K562 (cell line): Measurements from ENCODE around the gene MTG1. TPM values are rescaled to one million over a fixed set of nuclear protein-coding genes. Genes with fewer than 3 reads are reported as not detected.

Source experiments
- BMI1 ChIP-seq: fragments of 150-350 bp; IDR thresholded peaks from 2 replicates; pipeline ENCODE4 v1.6.1; 2014; ENCODE audit warnings: low read length
- C11orf30 ChIP-seq: fragments of 450-650 bp; IDR thresholded peaks from 2 replicates; pipeline ENCODE4 v1.6.1; 2016; ENCODE audit warnings: low read depth, mild to moderate bottlenecking
- DIDO1 ChIP-seq: fragments of 450-650 bp; IDR thresholded peaks from 2 replicates; pipeline ENCODE4 v1.6.1; 2016; ENCODE audit warnings: low read depth, missing biosample characterization, missing genetic modification characterization
- ELF2 ChIP-seq: fragments of 250-450 bp; sonication (Bioruptor Pico); IDR thresholded peaks from 2 replicates; pipeline ENCODE4 v1.5.0; 2021; ENCODE audit warnings: mild to moderate bottlenecking
- HDAC6 ChIP-seq: IDR thresholded peaks from 2 replicates; pipeline ENCODE4 v1.6.1; 2012; ENCODE audit warnings: low read depth, mild to moderate bottlenecking, control low read depth, inconsistent platforms, low read length, moderate library complexity
- MBD2 ChIP-seq: sonication (generic); IDR thresholded peaks from 2 replicates; pipeline ENCODE4 v1.6.1; 2016; ENCODE audit warnings: low read depth, borderline replicate concordance
- PCBP2 ChIP-seq: fragments of 200-400 bp; formaldehyde crosslinking; IDR thresholded peaks from 2 replicates; pipeline ENCODE4 v1.6.1; 2018; ENCODE audit warnings: low read length, low read depth, mild to moderate bottlenecking, moderate library complexity; ENCODE audit not compliant: poor library complexity, severe bottlenecking
- RB1 ChIP-seq: fragments of 450-650 bp; IDR thresholded peaks from 2 replicates; pipeline ENCODE4 v1.6.1; 2017; ENCODE audit warnings: low read depth, mild to moderate bottlenecking
- SIN3B ChIP-seq: fragments of 450-650 bp; IDR thresholded peaks from 2 replicates; pipeline ENCODE4 v1.6.1; 2017; ENCODE audit warnings: low read depth, mild to moderate bottlenecking, moderate library complexity
- ZBTB7A ChIP-seq: IDR thresholded peaks from 2 replicates; pipeline ENCODE4 v1.6.1; 2011; ENCODE audit warnings: low read depth, mild to moderate bottlenecking, low read length, moderate library complexity, borderline replicate concordance; ENCODE audit not compliant: control insufficient read depth
- ZNF140 ChIP-seq: fragments of 250-450 bp; sonication (Bioruptor Pico); IDR thresholded peaks from 2 replicates; pipeline ENCODE4 v1.8.0; 2021; ENCODE audit warnings: moderate library complexity, mild to moderate bottlenecking, inconsistent platforms
- ZNF3 ChIP-seq: fragments of 250-450 bp; sonication (Bioruptor Pico); IDR thresholded peaks from 2 replicates; pipeline ENCODE4 v1.5.0; 2021; ENCODE audit warnings: mild to moderate bottlenecking, moderate library complexity
- polyA plus RNA-seq, 8 experiments: library from polyadenylated mRNA; depleted of rRNA in 4 of 8; stranded (reverse) in 5 of 8; unstranded in 3 of 8; fragments of >200 nt; fragmentation: Nextera tagmentation in 2 of 8; fragmentation: Illumina TruSeq in 1 of 8; extraction: Ambion mirVana in 2 of 8; extraction: Trizol in 1 of 8; gene quantifications; 2 replicates each; pipeline versions ENCODE4 v1.2.1 to v1.2.3, GENCODE V29; 2011 to 2014; ENCODE audit warnings: inconsistent platforms in 1 of 8, missing spikeins in 1 of 8
- total RNA-seq, 7 experiments: library from RNA; depleted of rRNA in 6 of 7; stranded (reverse); fragments of >200 nt in 6 of 7; fragmentation: Illumina TruSeq in 2 of 7; extraction: Trizol in 2 of 7; gene quantifications; 2 replicates each; pipeline versions ENCODE4 v1.2.1 to v1.2.3, GENCODE V29; 2011 to 2021; ENCODE audit warnings: low replicate concordance in 1 of 7
- TF ChIP-seq, protein P1 (sequence below): sonication (generic); formaldehyde crosslinking; IDR thresholded peaks from 2 replicates; pipeline ENCODE4 v1.8.0; 2023; ENCODE audit warnings: missing genetic modification reagents, mild to moderate bottlenecking, borderline replicate concordance
- TF ChIP-seq, protein P2 (sequence below): fragments of 200-800 bp; sonication (Bioruptor generic); IDR thresholded peaks from 2 replicates; pipeline ENCODE4 v1.6.1; 2016; ENCODE audit warnings: missing genetic modification characterization, missing compliant biosample characterization
- TF ChIP-seq, protein P3 (sequence below): fragments of 250-450 bp; sonication (Bioruptor Pico); IDR thresholded peaks from 2 replicates; pipeline ENCODE4 v1.8.0; 2022; ENCODE audit warnings: inconsistent platforms, mild to moderate bottlenecking, moderate library complexity, borderline replicate concordance

Gene MTG1
- total and polyA plus RNA-seq, 9 of the 15 experiments (the other 6 are each of a cell fraction or from before 2014, with no cell fraction given), result 2.8 to 28.2 (median 15.4) TPM

DNA sequence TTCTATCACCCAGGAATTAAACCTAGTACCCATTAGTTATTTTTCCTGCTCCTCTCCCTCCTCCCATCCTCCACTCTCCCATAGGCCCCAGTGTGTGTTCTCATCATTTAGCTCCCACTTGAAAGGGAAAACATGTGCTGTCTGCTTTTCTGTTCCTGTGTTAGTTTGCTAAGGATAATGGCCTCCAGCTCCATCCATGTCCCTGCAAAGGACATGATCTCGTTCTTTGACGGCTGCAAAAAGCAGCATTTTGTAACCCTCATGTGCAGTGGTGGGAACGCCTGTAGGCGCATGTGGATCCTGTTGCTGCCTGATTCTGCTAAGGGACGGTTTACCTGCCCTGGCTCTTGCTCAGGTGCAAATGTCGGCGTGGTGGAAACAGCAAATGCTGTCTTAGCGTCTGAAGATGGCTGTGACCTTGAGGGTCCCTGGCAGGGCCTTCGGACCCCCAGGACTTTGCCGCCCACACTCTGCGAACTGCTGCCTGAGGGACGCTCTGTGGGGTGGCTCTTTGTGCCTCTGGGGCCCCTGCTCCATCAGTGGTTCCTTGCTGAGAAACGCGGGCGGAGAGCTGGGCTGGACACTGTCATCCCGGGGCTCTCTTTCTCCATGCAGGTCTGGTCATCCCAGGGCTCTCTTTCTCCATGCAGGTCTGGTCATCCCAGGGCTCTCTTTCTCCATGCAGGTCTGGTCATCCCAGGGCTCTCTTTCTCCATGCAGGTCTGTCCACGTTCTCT, 5.6 kb upstream of the MTG1 start (continued):
- TF ChIP-seq MBD2, result no peak
- TF ChIP-seq DIDO1 (tag), result peak; percentile 95
- TF ChIP-seq ELF2 (CRISPR knock-in tag), result no peak
- TF ChIP-seq ZNF3 (CRISPR knock-in tag), result no peak
- peak; percentile 68 for TF ChIP-seq SIN3B
- TF ChIP-seq, protein P1, sequence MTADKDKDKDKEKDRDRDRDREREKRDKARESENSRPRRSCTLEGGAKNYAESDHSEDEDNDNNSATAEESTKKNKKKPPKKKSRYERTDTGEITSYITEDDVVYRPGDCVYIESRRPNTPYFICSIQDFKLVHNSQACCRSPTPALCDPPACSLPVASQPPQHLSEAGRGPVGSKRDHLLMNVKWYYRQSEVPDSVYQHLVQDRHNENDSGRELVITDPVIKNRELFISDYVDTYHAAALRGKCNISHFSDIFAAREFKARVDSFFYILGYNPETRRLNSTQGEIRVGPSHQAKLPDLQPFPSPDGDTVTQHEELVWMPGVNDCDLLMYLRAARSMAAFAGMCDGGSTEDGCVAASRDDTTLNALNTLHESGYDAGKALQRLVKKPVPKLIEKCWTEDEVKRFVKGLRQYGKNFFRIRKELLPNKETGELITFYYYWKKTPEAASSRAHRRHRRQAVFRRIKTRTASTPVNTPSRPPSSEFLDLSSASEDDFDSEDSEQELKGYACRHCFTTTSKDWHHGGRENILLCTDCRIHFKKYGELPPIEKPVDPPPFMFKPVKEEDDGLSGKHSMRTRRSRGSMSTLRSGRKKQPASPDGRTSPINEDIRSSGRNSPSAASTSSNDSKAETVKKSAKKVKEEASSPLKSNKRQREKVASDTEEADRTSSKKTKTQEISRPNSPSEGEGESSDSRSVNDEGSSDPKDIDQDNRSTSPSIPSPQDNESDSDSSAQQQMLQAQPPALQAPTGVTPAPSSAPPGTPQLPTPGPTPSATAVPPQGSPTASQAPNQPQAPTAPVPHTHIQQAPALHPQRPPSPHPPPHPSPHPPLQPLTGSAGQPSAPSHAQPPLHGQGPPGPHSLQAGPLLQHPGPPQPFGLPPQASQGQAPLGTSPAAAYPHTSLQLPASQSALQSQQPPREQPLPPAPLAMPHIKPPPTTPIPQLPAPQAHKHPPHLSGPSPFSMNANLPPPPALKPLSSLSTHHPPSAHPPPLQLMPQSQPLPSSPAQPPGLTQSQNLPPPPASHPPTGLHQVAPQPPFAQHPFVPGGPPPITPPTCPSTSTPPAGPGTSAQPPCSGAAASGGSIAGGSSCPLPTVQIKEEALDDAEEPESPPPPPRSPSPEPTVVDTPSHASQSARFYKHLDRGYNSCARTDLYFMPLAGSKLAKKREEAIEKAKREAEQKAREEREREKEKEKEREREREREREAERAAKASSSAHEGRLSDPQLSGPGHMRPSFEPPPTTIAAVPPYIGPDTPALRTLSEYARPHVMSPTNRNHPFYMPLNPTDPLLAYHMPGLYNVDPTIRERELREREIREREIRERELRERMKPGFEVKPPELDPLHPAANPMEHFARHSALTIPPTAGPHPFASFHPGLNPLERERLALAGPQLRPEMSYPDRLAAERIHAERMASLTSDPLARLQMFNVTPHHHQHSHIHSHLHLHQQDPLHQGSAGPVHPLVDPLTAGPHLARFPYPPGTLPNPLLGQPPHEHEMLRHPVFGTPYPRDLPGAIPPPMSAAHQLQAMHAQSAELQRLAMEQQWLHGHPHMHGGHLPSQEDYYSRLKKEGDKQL (CRISPR knock-in tag), result no peak
- TF ChIP-seq, protein P2, sequence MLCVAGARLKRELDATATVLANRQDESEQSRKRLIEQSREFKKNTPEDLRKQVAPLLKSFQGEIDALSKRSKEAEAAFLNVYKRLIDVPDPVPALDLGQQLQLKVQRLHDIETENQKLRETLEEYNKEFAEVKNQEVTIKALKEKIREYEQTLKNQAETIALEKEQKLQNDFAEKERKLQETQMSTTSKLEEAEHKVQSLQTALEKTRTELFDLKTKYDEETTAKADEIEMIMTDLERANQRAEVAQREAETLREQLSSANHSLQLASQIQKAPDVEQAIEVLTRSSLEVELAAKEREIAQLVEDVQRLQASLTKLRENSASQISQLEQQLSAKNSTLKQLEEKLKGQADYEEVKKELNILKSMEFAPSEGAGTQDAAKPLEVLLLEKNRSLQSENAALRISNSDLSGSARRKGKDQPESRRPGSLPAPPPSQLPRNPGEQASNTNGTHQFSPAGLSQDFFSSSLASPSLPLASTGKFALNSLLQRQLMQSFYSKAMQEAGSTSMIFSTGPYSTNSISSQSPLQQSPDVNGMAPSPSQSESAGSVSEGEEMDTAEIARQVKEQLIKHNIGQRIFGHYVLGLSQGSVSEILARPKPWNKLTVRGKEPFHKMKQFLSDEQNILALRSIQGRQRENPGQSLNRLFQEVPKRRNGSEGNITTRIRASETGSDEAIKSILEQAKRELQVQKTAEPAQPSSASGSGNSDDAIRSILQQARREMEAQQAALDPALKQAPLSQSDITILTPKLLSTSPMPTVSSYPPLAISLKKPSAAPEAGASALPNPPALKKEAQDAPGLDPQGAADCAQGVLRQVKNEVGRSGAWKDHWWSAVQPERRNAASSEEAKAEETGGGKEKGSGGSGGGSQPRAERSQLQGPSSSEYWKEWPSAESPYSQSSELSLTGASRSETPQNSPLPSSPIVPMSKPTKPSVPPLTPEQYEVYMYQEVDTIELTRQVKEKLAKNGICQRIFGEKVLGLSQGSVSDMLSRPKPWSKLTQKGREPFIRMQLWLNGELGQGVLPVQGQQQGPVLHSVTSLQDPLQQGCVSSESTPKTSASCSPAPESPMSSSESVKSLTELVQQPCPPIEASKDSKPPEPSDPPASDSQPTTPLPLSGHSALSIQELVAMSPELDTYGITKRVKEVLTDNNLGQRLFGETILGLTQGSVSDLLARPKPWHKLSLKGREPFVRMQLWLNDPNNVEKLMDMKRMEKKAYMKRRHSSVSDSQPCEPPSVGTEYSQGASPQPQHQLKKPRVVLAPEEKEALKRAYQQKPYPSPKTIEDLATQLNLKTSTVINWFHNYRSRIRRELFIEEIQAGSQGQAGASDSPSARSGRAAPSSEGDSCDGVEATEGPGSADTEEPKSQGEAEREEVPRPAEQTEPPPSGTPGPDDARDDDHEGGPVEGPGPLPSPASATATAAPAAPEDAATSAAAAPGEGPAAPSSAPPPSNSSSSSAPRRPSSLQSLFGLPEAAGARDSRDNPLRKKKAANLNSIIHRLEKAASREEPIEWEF (CRISPR knock-in tag), result no peak
- TF ChIP-seq BMI1, result no peak
- TF ChIP-seq ZNF140 (CRISPR knock-in tag), result no peak
- TF ChIP-seq PCBP2, result no peak
- peak; percentile 87 for TF ChIP-seq C11orf30
- TF ChIP-seq, protein P3, sequence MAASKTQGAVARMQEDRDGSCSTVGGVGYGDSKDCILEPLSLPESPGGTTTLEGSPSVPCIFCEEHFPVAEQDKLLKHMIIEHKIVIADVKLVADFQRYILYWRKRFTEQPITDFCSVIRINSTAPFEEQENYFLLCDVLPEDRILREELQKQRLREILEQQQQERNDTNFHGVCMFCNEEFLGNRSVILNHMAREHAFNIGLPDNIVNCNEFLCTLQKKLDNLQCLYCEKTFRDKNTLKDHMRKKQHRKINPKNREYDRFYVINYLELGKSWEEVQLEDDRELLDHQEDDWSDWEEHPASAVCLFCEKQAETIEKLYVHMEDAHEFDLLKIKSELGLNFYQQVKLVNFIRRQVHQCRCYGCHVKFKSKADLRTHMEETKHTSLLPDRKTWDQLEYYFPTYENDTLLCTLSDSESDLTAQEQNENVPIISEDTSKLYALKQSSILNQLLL (CRISPR knock-in tag), result no peak
- TF ChIP-seq ZBTB7A, result no peak
- 0 out of 2 replicates have a peak, but pooled peaks have one; percentile 23 for TF ChIP-seq RB1
- TF ChIP-seq HDAC6, result no peak
